ENCODE results near the gene FAIM2. TPM values are rescaled to one million over a fixed set of nuclear protein-coding genes. Genes with fewer than 3 reads are reported as not detected.

FAIM2 gene
- total and polyA plus RNA-seq, 9 of the 15 experiments (the other 6 are each of a cell fraction or from before 2014, with no cell fraction given), result 0.01 to 0.10 TPM; not detected in 7

DNA sequence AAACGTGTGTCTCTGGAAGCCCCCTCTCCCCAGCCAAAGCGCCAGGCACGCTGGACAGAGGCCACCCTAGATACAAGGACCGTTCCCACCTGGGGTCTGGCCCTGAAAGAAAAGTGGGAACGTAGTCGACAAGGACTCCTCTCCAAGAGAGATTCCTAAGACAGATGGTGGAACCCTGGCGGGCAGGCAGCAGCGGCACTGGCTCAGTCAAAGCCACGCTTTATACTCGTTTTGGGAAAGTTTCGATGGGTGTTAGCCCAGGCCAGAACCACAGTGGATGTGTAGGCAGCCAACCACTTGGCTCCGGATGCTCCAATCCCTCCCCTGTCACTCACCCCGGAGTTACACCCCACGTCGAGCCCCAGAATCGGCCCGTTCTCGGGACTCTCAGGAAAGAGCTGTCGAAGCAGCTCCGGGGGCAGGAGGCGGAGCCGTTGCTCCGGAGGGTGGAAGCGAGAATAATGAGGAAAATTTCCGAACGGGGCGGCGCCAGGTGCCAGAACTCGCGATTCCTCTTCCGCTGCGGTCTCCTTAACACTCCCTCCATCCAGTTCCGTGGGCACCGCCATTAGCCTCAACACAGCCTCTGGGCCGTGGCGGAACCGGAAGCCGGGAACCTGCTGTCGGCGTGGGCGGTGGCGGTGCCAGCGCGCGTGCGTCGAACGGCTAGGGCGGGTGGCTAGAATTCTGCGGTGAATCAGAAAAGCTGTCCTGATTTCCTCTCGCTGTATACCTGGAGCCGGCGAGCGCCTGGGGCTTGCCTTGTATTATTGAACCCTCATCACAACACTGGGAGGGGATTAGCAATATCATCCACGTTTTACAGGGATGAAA, 61.0 kb downstream of the FAIM2 start, which contains the start of gene BCDIN3D (continued):
- TF ChIP-seq, protein P1, sequence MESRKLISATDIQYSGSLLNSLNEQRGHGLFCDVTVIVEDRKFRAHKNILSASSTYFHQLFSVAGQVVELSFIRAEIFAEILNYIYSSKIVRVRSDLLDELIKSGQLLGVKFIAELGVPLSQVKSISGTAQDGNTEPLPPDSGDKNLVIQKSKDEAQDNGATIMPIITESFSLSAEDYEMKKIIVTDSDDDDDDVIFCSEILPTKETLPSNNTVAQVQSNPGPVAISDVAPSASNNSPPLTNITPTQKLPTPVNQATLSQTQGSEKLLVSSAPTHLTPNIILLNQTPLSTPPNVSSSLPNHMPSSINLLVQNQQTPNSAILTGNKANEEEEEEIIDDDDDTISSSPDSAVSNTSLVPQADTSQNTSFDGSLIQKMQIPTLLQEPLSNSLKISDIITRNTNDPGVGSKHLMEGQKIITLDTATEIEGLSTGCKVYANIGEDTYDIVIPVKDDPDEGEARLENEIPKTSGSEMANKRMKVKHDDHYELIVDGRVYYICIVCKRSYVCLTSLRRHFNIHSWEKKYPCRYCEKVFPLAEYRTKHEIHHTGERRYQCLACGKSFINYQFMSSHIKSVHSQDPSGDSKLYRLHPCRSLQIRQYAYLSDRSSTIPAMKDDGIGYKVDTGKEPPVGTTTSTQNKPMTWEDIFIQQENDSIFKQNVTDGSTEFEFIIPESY (CRISPR knock-in tag; IDR thresholded peaks at IDR 0.05), result peak; percentile 37; the same call in 1 of the 2 replicates
- TF ChIP-seq TRIM24 (IDR thresholded peaks at IDR 0.05) (peak in 1 of 2 experiments; percentile 60; a peak in 1 of 4 replicates), ZFX (CRISPR knock-in tag; IDR thresholded peaks at IDR 0.05) (peak; percentile 86), MIER1 (IDR thresholded peaks at IDR 0.05; ENCODE audit: low read depth) (peak; percentile 61; the same call in 1 of the 2 replicates), C11orf30 (IDR thresholded peaks at IDR 0.05; ENCODE audit: low read depth) (peak; percentile 56; the same call in 1 of the 2 replicates), ETV5 (CRISPR knock-in tag; IDR thresholded peaks at IDR 0.05; ENCODE audit: low read depth) (peak; percentile 81), POLR2G (IDR thresholded peaks at IDR 0.05; ENCODE audit: low read depth, low read length) (peak; percentile 98), SMARCC2 (IDR thresholded peaks at IDR 0.05; ENCODE audit: low read depth) (no peak), RBBP5 (IDR thresholded peaks at IDR 0.05; ENCODE audit: borderline replicate concordance, insufficient read depth, low read length, poor library complexity, severe bottlenecking) (peak; percentile 84)
- TF ChIP-seq, protein P2, sequence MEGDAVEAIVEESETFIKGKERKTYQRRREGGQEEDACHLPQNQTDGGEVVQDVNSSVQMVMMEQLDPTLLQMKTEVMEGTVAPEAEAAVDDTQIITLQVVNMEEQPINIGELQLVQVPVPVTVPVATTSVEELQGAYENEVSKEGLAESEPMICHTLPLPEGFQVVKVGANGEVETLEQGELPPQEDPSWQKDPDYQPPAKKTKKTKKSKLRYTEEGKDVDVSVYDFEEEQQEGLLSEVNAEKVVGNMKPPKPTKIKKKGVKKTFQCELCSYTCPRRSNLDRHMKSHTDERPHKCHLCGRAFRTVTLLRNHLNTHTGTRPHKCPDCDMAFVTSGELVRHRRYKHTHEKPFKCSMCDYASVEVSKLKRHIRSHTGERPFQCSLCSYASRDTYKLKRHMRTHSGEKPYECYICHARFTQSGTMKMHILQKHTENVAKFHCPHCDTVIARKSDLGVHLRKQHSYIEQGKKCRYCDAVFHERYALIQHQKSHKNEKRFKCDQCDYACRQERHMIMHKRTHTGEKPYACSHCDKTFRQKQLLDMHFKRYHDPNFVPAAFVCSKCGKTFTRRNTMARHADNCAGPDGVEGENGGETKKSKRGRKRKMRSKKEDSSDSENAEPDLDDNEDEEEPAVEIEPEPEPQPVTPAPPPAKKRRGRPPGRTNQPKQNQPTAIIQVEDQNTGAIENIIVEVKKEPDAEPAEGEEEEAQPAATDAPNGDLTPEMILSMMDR (IDR thresholded peaks at IDR 0.05 in 2 of 3, conservative IDR thresholded peaks at IDR 0.05 in 1 of 3; ENCODE audit: insufficient read depth in 2 of 3, low read depth in 1 of 3, low read length in 3 of 3), result no peak
- TF ChIP-seq, protein P3, sequence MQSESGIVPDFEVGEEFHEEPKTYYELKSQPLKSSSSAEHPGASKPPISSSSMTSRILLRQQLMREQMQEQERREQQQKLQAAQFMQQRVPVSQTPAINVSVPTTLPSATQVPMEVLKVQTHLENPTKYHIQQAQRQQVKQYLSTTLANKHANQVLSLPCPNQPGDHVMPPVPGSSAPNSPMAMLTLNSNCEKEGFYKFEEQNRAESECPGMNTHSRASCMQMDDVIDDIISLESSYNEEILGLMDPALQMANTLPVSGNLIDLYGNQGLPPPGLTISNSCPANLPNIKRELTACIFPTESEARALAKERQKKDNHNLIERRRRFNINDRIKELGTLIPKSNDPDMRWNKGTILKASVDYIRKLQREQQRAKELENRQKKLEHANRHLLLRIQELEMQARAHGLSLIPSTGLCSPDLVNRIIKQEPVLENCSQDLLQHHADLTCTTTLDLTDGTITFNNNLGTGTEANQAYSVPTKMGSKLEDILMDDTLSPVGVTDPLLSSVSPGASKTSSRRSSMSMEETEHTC (IDR thresholded peaks at IDR 0.05), result no peak
- TF ChIP-seq, protein P4, sequence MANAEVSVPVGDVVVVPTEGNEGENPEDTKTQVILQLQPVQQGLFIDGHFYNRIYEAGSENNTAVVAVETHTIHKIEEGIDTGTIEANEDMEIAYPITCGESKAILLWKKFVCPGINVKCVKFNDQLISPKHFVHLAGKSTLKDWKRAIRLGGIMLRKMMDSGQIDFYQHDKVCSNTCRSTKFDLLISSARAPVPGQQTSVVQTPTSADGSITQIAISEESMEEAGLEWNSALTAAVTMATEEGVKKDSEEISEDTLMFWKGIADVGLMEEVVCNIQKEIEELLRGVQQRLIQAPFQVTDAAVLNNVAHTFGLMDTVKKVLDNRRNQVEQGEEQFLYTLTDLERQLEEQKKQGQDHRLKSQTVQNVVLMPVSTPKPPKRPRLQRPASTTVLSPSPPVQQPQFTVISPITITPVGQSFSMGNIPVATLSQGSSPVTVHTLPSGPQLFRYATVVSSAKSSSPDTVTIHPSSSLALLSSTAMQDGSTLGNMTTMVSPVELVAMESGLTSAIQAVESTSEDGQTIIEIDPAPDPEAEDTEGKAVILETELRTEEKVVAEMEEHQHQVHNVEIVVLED (CRISPR knock-in tag; IDR thresholded peaks at IDR 0.05), result 0 out of 2 replicates have a peak, but pooled peaks have one; percentile 29
- TF ChIP-seq, protein P5, sequence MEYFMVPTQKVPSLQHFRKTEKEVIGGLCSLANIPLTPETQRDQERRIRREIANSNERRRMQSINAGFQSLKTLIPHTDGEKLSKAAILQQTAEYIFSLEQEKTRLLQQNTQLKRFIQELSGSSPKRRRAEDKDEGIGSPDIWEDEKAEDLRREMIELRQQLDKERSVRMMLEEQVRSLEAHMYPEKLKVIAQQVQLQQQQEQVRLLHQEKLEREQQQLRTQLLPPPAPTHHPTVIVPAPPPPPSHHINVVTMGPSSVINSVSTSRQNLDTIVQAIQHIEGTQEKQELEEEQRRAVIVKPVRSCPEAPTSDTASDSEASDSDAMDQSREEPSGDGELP (CRISPR knock-in tag; IDR thresholded peaks at IDR 0.05; ENCODE audit: borderline replicate concordance), result peak; percentile 82
- TF ChIP-seq, protein P6, sequence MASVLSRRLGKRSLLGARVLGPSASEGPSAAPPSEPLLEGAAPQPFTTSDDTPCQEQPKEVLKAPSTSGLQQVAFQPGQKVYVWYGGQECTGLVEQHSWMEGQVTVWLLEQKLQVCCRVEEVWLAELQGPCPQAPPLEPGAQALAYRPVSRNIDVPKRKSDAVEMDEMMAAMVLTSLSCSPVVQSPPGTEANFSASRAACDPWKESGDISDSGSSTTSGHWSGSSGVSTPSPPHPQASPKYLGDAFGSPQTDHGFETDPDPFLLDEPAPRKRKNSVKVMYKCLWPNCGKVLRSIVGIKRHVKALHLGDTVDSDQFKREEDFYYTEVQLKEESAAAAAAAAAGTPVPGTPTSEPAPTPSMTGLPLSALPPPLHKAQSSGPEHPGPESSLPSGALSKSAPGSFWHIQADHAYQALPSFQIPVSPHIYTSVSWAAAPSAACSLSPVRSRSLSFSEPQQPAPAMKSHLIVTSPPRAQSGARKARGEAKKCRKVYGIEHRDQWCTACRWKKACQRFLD (CRISPR knock-in tag; IDR thresholded peaks at IDR 0.05), result peak; percentile 56; the same call in 1 of the 2 replicates
